Fibroblast of pulmonary artery (primary cell): ENCODE results near the gene TOMM70.
"Not testable (repeated sequence)": the region's sequence is repeated elsewhere in the genome, so short reads cannot be mapped to it uniquely, and the experiment has no call there.

Source experiments
- DNase-seq: peaks from one replicate; pipeline ENCODE4 v3.0.0-alpha.2; 2010; ENCODE audit warnings: low read depth
- H3K4me3 ChIP-seq: replicated peaks from 2 replicates; pipeline ENCODE4 v1.5.1; 2011; ENCODE audit warnings: low read depth, mild to moderate bottlenecking, control low read depth, low read length, moderate library complexity
- CTCF ChIP-seq: IDR thresholded peaks from 2 replicates; pipeline ENCODE4 v1.5.1; 2011; ENCODE audit warnings: mild to moderate bottlenecking, control low read depth, low read length, inconsistent platforms; ENCODE audit errors: missing control alignments

TOMM70 gene

GRCh38 chr3:100354850-100355249 lies 46.0 kb downstream of the TOMM70 start:
- TF ChIP-seq CTCF = no peak
- no peak overlapping the region for H3K4me3 ChIP-seq
- DNase-seq = peak; percentile 16

GRCh38 chr3:100352296-100353231 lies 48.3 kb downstream of the TOMM70 start:
- DNase-seq = no peak
- H3K4me3 ChIP-seq = no peak overlapping the region
- no peak for TF ChIP-seq CTCF

GRCh38 chr3:100351770-100352169 lies 49.1 kb downstream of the TOMM70 start:
- DNase-seq, H3K4me3 ChIP-seq: not testable (repeated sequence)

GRCh38 chr3:100348727-100349126 lies 52.2 kb downstream of the TOMM70 start:
- H3K4me3 ChIP-seq = no peak overlapping the region
- no peak for DNase-seq
- TF ChIP-seq CTCF = no peak

GRCh38 chr3:100340527-100340926 lies 60.4 kb downstream of the TOMM70 start:
- no peak for TF ChIP-seq CTCF
- no peak overlapping the region for H3K4me3 ChIP-seq
- no peak for DNase-seq

- no peak for TF ChIP-seq CTCF
- DNase-seq = no peak
Observed at GRCh38 chr3:100339786-100340185, 61.1 kb downstream of the TOMM70 start.

GRCh38 chr3:100338911-100339310 lies 62.0 kb downstream of the TOMM70 start:
- H3K4me3 ChIP-seq = no peak overlapping the region
- no peak for TF ChIP-seq CTCF
- no peak for DNase-seq

More at GRCh38 chr3:100339786-100340185, 61.1 kb downstream of the TOMM70 start:
- H3K4me3 ChIP-seq = no peak overlapping the region

- H3K4me3 ChIP-seq, DNase-seq: not testable (repeated sequence)
Observed at GRCh38 chr3:100336229-100336628, 64.7 kb downstream of the TOMM70 start.
